A549 treated with ZK216348 at 1 μM for 4 hours (cell line): ENCODE results near the gene BBX. TPM values are rescaled to one million over a fixed set of nuclear protein-coding genes. Genes with fewer than 3 reads are reported as not detected.

ENCODE experiments used
- total RNA-seq: library from RNA; stranded (reverse); fragments of 200-300 nt; extraction: Qiagen RNA extraction; gene quantifications from 5 replicates; pipeline ENCODE4 v1.2.3, GENCODE V29; 2022; ENCODE audit warnings: low read depth

Gene BBX
- total RNA-seq, result 9.1 to 21.7 TPM (median 17.3 TPM) in 5 replicates

GRCh38 chr3:107522510-107523288 is at the start of gene BBX:
Gene BBX (plus strand): TSS chr3:107522962. CDS start chr3:107710461, 187,499 bp downstream.

Other genes starting within 250 kb of the BBX start
- not detected in 5 replicates for gene CCDC54, start 145.5 kb upstream of the BBX start, total RNA-seq